HG03108 (cell line): ENCODE data around the gene CLCN6.

Experiments used
- ATAC-seq: cut with Tn5 transposase; IDR thresholded peaks from one replicate; pipeline ENCODE4 v1.9.1; 2021; ENCODE audit warnings: moderate library complexity; ENCODE audit not compliant: unreplicated experiment

Gene CLCN6

DNA sequence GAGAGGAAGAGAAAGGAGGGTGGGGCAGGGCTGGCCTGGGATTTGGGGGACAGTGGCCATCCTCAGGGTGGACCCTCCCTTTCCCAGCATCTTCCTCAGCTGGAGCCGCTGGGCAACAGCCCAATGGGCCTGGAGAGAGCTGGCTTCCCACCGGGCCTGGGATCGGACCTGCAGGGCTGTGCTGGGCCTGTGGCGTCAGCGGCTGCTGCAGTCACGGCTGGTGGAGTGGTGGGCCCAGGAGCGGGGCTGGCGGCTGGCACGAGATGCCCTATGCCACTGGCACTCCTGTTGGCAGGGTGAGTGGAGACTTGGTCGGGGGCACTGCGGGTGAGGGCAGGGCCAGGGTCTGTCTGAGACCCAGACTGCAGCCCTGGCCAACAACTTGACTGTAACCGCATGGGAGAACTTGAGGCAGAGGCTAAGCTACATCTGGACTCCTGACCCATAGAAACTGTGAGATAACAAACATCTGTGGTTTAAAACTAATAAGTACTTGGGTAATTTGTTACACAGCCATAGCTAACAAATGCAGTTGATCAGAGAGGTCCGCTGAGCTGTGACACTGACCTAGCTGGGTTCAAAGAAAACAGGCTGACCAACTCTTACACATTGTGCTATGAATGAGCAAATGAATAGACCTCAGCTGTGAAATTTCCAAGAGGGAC is 26.1 kb upstream of the CLCN6 start:
- ATAC-seq: no peak

DNA sequence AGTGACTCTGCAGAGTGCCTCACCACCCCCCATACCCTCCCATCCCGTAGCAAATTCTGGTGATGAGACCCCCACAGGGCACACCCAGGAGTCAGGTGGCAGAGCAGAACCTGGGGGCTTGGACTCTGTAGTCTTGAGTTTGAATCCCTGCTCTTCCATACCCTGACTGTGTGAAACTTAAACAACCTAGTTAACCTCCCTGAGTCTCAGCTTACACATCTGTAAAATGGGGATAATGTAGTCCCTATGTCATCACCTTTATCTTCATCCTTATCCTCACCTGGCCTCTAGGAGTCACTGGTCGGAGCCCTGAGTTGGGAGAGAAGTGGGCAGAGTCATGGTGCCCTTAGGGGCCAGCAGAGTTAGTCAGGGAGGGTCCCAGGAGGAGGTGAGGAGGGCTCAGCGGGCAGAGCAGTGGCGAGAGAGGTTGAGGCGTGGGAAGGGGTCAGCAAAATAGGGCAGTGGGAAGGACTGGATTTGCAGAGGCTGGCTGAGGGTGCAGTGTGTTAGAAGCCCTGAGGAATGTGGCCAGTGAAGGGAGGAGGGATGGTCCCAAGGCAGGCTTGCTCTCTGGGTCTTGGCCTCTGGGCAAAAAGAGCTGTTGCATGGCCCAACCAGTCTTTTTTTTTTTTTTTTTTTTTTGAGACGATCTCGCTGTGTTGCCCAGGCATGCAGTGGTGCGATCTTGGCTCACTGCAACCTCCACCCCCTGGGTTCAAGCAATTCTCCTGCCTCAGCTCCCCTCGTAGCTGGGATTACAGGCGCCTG is 25.4 kb upstream of the CLCN6 start:
- ATAC-seq: no peak

DNA sequence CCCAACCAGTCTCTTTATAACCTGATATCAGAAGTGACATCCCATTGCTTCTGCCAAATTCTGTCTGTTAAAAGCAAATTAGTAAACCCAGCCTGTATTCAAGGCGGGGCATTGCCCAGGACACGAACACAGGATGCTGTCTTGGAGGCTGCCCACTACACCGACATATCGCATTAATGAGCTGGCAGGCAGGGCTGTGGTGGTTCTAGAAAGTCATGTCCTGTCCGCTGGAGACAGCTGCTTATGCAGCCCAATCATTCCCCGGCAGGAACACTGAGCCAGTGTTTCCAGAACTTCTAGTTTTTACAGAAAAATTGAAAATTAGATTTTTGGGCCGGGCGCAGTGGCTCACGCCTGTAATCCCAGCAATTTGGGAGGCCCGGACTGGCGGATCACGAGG is 24.7 kb upstream of the CLCN6 start:
- ATAC-seq: no peak

DNA sequence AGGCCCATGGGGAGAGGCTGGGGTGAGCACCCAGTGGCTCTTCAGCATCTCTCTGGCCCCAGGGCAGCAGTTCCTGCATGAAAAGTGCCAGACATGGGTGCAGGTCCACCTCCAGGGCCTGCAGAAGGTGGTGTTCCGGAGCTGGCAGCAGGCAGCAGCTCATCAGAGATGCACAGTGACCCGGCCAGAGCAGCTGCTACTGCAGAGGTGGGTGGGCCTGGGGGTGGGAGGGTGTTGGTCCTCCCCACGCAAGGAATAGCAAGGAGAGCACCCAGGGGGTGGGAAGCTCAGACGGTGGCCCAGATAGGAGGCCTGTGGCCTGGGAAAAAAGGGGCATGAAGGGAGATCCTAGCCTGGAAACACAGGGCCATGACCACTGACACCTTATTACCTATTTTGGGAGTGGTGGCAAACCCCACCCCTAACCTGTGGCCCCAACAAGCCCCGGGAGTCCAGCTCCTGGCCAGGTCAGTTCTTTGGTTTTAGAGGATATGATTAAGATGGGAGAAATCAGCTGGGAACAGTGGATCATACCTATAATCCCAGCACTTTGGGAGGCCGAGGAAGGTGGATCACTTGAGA is 23.8 kb upstream of the CLCN6 start:
- ATAC-seq: no peak

DNA sequence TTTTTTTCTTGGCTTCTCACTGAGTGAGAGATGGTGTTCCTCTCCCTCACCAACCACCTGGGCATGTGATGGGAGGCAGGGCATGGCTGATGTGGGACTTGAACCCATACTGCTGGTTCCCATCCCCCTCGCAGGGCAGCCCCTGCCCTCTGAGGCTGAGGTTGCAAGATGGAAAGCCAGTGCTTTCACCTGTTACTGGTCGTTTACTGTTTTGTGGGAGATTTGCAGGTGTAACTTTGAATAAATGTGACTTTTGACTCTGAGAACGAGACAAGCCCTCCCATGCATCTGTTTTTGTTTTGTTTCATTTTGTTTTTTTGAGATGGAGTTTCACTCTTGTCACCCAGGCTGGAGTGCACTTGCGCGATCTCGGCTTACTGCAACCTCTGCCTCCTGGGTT is 22.4 kb upstream of the CLCN6 start:
- no peak for ATAC-seq

DNA sequence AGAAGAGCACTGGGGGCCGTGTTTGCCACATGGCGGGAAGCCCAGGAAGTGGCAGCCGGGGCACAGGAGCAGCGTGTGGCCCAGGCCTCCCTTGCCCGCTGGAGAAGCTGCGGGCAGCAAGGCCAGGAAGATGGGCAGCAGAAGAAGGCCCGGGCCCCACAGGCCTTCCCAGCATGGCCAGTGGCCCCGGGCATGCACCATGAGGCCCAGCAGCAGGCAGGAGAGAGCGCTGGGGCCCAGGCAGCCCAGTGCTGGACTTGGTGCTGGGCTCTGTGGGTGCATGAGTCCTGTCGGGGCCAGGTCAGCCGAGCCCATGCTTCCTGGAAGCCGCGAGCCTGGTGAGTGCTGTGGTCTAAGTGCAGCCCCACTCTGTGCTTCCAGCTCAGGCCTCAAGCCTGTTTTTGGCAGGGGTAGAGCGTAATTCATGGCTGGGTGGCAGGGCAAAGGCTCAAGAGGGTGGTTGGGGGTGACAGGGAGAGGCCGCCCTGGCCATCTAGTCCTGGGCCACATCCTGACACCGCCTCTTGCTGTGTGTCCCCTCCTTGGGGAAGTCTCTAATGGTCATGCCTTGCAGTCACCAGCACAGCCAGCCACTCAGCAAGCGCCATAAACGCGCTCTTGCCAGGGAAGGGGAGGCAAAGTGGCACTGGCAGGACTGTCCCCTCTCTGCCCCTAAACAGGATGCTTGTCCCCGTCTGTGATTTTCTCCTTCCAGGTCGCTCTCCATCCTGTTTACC is 21.6 kb upstream of the CLCN6 start:
- no peak for ATAC-seq

DNA sequence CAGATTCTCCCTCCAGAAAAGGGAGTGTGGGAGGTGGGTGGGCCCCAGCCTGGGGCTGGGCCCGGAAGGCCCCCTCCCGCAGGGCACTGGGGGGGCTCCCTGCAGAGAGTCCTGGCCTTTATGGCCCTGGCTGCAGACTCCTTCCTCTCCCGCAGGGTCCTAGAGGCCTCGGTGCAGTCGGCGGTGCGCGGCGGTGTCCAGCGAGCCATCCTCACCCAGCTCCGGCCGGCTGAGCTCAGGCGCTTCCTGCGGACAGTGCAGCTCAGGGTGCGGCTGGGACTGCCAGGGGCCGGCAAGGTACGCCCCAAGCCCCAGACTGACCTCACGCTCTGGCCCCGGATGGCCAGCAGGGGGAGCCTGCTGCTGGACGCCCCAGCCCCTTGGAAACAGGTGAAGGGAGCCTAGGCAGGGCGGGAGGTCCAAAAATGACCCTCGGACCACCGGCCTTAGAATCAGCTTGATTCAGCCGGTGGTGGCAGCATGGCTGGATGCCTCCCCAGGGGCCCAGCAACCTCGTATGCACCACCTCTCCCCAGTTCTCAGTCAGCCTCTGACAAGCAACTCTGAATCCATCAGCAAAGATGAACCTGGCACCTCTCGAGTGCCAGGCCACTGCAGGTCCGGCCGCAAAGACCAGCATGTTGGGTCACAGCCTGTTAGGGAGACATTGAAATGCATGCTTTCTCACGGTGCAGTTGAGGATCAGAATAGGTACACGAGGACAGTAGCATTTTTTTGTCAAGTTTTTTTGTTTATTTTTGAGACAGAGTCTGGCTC is 20.8 kb upstream of the CLCN6 start:
- peak; percentile 68 for ATAC-seq

GRCh38 chr1:11786168-11786567 is 19.8 kb upstream of the CLCN6 start:
- no peak for ATAC-seq

DNA sequence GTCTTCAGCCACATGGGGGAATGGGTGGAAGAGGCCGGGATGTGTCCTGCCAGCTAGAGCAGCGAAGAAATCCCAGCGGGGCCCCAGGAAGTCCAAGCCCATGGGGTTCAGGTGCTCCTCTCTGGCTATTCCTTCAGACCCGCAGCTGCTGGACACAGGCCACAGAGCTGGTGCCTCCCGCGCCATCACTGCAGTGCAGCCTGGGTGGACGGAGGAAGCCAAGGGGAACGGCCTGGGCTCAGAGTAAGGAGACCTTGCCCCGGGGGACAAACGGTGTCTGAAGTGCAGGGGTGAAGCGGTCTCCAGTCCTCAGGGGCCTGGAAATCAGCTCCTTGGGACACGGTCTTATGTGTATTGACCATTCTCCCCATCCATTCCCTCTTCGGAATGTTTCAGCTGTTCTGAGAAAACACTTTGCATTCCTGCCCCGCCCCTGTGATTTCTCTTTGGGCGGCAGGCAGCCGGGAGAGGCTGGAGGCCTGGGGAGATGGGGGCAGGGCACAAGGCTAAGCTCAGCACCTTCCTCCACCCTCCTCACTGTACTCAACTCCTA is 18.7 kb upstream of the CLCN6 start:
- no peak for ATAC-seq

- no peak for ATAC-seq
These were observed 18.1 kb upstream of the CLCN6 start for GRCh38 chr1:11787804-11788436.

GRCh38 chr1:11788549-11789053 is 17.4 kb upstream of the CLCN6 start:
- no peak for ATAC-seq

DNA sequence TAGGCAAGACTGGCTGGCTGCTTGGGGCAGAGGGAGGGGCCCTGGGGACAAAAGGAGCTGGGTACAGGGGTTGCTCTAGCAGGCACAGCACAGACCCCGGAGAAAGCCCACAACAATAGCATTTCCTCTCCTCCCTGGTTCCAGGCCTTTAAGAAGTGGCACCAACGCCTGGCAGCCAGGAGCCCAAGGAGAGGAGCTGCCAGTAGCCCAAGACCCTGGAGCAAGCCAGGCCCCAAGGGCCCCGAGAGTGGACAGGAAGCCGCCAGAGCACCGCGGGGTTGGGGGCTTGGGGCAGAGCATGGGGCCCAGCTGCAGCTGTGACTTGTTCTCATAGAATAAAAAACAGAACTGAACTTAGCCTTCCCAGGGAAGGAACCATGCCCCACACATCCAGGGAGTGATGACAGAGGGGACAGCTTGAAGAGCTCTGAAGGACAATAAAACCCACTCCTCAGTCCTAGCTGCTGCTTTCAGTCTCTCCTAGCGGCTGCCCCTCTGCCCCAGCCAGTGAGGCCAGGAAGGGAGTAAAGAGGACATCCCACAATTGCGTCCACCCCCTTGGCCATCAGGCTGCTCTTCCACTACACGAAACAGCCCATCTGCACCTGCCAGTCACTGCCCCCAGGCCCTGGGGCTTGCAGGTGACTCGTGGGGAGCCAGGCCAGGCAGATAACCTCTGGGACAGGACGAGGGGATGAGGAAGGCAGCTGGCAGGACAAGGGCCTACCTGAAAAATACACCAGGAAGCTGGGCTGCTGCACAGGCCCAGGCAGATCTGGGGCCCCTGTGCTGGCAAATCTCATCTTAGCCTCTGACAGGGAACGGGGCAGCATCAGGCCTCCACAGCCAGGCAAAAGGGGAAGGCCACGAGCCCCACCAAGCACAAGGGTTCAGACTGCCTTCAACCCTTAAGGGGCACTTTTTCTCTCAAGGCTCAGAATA is 16.6 kb upstream of the CLCN6 start:
- ATAC-seq: no peak

DNA sequence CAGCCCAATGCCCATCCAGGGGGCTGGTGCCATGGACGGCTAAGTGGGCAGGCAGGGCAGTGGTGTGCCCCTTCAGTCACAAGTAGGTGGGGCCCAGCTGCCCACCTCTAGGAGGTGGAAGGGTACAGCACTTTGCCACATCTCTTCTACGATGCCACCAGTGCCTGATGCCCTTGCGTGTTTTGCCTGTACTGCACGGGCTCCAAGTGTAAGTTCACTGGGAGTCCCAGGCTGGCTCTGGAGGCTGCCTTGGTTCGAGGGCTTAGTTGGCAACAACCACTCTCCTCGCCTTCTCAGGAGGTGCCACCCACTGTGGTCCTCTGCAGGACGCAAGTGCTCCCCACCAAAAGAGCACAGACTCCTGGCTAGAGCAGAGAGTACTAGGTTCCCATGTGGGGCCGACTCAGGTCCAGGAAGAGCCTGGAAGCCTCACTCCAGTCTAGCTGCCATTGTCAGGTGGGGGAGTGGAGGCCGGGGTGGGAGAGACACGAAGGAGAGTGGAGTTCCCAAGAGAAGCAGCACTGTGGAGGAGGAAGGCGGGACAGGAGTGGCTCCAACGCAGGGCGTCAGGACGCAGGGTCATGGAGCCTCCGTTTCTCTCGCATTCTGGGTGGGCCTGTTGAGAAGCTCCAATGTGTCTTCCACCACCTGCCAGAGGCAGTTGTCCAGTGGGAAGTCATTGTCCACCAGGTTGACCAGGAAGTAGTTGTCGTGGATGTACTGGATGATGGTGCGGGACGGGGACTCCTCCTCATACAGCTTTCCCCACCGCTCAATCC is 15.7 kb upstream of the CLCN6 start:
- no peak for ATAC-seq

DNA sequence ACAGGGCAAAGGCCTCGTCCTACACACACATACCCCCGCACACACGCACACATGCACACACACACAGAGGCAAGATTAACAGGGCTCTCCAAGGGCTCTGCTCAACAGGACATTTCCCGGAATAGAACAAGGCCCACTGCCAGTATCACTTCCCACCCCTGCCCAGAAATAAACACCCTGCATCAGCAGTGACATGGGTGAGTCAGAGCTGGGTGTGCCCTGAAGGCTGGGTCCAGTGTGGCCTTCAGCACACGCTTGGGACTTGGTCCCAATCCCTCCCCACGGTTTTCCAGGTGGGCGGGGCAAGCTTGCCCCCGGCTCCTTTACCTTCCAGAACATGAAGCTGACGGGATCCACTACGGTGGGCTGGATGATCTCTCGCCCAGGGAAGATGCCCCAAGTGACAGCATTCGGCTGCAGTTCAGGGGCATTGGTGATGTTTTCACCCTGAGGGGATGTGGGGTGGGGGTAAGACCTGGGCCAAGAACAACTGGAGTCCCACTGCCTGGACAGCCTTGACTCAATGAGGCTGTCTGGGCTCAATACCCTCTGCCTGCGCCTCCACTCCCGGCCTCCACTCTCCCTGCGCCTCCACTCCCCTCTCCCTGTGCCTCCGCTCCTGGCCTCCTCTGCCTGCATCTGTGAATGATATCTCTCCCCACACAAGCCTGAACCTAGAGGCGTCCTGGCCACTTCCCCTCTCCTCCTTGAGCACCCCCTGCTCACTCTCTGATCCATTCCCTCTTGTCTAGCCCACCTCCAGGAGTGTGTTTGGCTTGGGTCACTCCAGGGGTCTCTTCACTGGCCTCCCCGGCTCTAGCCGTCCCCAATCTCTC is 14.9 kb upstream of the CLCN6 start:
- ATAC-seq: no peak

- no peak for ATAC-seq
These were observed 13.9 kb upstream of the CLCN6 start for GRCh38 chr1:11792106-11792505.

GRCh38 chr1:11793819-11794218 is 12.2 kb upstream of the CLCN6 start:
- ATAC-seq: no peak
